GM19193 (cell line): ENCODE data around the gene HYAL2.

ENCODE experiments used
- POLR2A ChIP-seq: IDR thresholded peaks from 4 replicates; pipeline ENCODE4 v1.6.1; 2011; ENCODE audit not compliant: insufficient read depth, insufficient read length; ENCODE audit errors: extremely low read depth

HYAL2 gene

DNA sequence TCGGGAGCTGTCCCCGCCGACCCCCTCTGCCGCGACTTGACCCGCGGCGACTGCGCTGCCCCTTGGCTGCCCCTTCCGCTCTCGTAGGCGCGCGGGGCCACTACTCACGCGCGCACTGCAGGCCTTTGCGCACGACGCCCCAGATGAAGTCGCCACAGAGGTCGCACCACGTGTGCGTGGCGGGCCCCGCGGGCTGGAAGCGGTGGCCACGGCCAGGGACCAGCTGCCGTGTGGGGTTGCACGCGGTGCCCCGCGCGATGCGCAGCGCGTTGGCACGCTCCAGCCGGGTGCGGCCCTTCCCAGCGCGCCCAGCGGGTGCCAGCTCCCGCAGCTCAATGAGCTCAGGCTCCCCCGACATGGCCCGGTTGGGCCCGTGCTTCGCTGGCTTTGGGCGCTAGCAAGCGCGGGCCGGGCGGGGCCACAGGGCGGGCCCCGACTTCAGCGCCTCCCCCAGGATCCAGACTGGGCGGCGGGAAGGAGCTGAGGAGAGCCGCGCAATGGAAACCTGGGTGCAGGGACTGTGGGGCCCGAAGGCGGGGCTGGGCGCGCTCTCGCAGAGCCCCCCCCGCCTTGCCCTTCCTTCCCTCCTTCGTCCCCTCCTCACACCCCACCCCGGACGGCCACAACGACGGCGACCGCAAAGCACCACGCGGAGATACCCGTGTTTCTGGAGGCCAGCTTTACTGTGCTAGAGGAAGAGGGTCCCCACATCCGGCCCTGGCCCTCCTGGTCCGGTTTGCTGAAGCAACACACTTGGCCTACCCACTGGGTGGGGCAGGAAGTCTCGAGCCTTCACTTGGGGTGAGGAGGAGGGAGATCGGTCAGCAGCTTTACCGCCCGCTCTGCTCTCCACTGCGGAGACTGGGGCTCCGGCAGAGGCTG, 18.1 kb upstream of the HYAL2 start, which contains the start of gene RASSF1:
Gene RASSF1 (minus strand): TSS at position 389 of the 882 bp plus-strand sequence. CDS start 31 bp downstream, at position 358.
- peak; percentile 67 for TF ChIP-seq POLR2A

- TF ChIP-seq POLR2A = no peak
Measured at GRCh38 chr3:50340147-50340447, 17.6 kb upstream of the HYAL2 start.

GRCh38 chr3:50339485-50340146, 17.1 kb upstream of the HYAL2 start:
- no peak for TF ChIP-seq POLR2A

GRCh38 chr3:50338965-50339364, 16.4 kb upstream of the HYAL2 start:
- no peak for TF ChIP-seq POLR2A

- TF ChIP-seq POLR2A = peak; percentile 79
Measured at GRCh38 chr3:50337175-50337861, 14.8 kb upstream of the HYAL2 start.

DNA sequence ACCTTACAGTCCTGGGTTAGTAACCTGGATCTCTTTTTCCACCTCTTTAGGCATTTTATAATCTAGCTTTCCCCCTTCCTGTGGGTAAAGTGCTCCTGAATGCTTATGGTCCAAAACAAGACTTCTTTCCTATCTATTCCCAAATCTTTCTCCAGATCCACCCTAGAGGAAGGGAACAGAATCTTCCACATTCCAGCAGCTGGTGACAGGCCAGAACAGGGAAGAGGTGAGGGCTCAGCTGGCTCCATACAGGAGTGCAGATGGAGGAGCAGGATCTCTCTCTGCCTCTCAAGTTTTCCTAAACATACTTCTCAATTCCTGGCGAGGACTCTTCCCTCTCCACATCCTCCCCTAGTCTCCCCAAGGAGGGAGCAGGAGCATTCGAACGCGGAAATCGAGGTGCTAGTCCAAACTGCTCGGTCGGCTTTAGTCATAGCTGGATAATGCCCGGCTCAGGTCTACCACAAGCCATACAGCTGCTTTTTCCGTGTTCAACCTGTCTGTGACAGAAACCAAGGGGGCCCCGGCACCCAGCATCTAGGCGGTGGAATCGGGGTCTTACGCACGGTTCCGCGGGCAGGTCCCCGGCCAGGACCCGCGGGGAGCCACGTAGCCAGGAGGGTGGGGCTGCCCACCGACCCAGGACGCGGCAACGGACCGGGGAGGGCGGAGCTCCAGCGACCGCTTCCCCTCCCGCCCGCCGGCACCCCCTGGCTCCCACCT, 14.1 kb upstream of the HYAL2 start:
- no peak for TF ChIP-seq POLR2A

GRCh38 chr3:50334339-50335075, 12.0 kb upstream of the HYAL2 start:
- no peak for TF ChIP-seq POLR2A

GRCh38 chr3:50333744-50334328, 11.3 kb upstream of the HYAL2 start:
- no peak for TF ChIP-seq POLR2A

DNA sequence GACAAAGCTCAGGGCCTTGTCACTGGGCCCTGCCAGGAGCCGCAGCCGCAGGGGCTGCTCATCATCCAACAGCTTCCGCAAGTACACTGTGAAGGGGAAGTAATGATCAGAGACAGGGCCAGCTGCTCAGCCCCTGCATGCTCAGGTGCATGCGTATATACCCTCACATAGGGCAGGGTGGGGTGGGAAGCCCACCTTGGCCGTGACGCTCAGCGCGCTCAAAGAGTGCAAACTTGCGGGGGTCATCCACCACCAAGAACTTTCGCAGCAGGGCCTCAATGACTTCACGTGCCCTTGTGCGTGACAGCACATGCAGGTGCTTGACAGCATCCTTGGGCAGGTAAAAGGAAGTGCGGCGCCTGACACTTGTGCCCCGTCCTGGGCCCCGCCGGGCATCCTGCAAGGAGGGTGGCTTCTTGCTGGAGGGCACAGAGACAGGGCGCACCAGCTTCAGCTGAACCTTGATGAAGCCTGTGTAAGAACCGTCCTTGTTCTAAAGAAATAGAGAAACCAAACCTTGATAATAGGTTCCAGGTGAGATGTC, 8.9 kb upstream of the HYAL2 start:
- no peak for TF ChIP-seq POLR2A

GRCh38 chr3:50330330-50330729, 7.8 kb upstream of the HYAL2 start:
- TF ChIP-seq POLR2A = no peak

DNA sequence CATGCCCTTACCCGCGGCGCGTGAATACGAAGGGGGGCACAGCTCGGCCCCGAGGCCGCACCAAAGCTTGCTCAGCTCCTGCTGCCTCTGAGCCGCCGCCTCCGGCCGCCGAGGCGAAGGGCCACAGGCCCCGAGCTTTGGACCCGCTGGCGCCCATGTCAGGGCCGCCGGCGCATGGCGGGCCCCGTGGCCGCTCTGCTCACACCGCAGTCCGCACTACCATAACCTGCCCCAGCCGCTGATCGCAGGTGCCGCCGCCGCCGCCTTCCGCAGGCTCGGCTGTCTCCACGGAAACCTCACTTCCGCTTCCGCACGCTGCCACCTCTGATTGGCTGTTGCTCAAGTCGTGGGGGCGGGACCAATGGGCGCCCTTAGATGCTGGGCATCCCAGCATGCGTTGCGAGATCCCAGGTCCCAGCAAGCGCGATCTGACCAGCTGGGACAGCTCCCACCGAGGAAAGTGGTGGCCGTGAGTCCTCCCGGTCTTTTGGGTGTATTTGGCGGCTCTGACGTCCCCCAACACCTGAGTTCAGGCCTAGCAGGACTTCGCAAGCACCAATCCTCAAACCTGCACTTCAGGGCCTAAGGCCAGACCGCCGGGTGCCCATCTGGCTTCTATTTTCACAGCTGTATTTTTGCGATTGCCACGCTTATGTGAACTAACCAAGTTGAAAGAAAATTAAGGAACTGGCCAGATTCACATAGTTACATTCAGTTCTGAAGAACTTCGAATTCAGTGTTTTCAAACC, 5.6 kb upstream of the HYAL2 start, which contains the start of gene TUSC2:
Gene TUSC2 (minus strand): TSS at position 281 of the 749 bp plus-strand sequence. CDS start 124 bp downstream, at position 157.
- TF ChIP-seq POLR2A = peak; percentile 85

GRCh38 chr3:50327129-50327528, 4.6 kb upstream of the HYAL2 start:
- TF ChIP-seq POLR2A = no peak

GRCh38 chr3:50326182-50326541, 3.6 kb upstream of the HYAL2 start:
- TF ChIP-seq POLR2A = no peak

GRCh38 chr3:50325497-50326181, 3.1 kb upstream of the HYAL2 start:
- no peak for TF ChIP-seq POLR2A
